ENCODE data around the gene RGS7.

The RGS7 gene

GRCh38 chr1:241048622-241049021, 308.4 kb downstream of the RGS7 start:
- H3K4me3 ChIP-seq (ENCODE audit: control insufficient read depth, low read depth, low read length), result no peak overlapping the region
- TF ChIP-seq CTCF (conservative IDR thresholded peaks at IDR 0.05; ENCODE audit: control insufficient read depth, insufficient read depth, low read depth, low read length), result no peak
- DNase-seq (ENCODE audit: low read depth), result no peak

- no peak for DNase-seq (ENCODE audit: low read depth)
- H3K4me3 ChIP-seq (ENCODE audit: control insufficient read depth, low read depth, low read length), result no peak overlapping the region
- TF ChIP-seq CTCF (conservative IDR thresholded peaks at IDR 0.05; ENCODE audit: control insufficient read depth, insufficient read depth, low read depth, low read length), result no peak
These were observed 311.3 kb downstream of the RGS7 start for GRCh38 chr1:241045659-241046058.

GRCh38 chr1:241034203-241034936, 322.6 kb downstream of the RGS7 start:
- DNase-seq (ENCODE audit: low read depth), result no peak
- no peak overlapping the region for H3K4me3 ChIP-seq (ENCODE audit: control insufficient read depth, low read depth, low read length)
- no peak for TF ChIP-seq CTCF (conservative IDR thresholded peaks at IDR 0.05; ENCODE audit: control insufficient read depth, insufficient read depth, low read depth, low read length)

GRCh38 chr1:241024834-241025233, 332.2 kb downstream of the RGS7 start:
- no peak for TF ChIP-seq CTCF (conservative IDR thresholded peaks at IDR 0.05; ENCODE audit: control insufficient read depth, insufficient read depth, low read depth, low read length)
- H3K4me3 ChIP-seq (ENCODE audit: control insufficient read depth, low read depth, low read length), result no peak overlapping the region
- DNase-seq (ENCODE audit: low read depth), result no peak

GRCh38 chr1:241022366-241022765, 334.6 kb downstream of the RGS7 start:
- peak; percentile 44 for DNase-seq (ENCODE audit: low read depth)
- no peak overlapping the region for H3K4me3 ChIP-seq (ENCODE audit: control insufficient read depth, low read depth, low read length)
- no peak for TF ChIP-seq CTCF (conservative IDR thresholded peaks at IDR 0.05; ENCODE audit: control insufficient read depth, insufficient read depth, low read depth, low read length)

GRCh38 chr1:241020851-241021697, 335.9 kb downstream of the RGS7 start:
- no peak overlapping the region for H3K4me3 ChIP-seq (ENCODE audit: control insufficient read depth, low read depth, low read length)
- no peak for TF ChIP-seq CTCF (conservative IDR thresholded peaks at IDR 0.05; ENCODE audit: control insufficient read depth, insufficient read depth, low read depth, low read length)

More at GRCh38 chr1:241020851-241021697, 335.9 kb downstream of the RGS7 start:
- no peak for DNase-seq (ENCODE audit: low read depth)
